ENCODE measurements around the gene MACROD2. TPM values are rescaled to one million over a fixed set of nuclear protein-coding genes. Genes with fewer than 3 reads are reported as not detected.
"Not testable (repeated sequence)": the region's sequence is repeated elsewhere in the genome, so short reads cannot be mapped to it uniquely, and the experiment has no call there.

MACROD2 gene
- total and polyA plus RNA-seq, 9 donors, result 3.7 to 25.5 (median 7.8) TPM

DNA sequence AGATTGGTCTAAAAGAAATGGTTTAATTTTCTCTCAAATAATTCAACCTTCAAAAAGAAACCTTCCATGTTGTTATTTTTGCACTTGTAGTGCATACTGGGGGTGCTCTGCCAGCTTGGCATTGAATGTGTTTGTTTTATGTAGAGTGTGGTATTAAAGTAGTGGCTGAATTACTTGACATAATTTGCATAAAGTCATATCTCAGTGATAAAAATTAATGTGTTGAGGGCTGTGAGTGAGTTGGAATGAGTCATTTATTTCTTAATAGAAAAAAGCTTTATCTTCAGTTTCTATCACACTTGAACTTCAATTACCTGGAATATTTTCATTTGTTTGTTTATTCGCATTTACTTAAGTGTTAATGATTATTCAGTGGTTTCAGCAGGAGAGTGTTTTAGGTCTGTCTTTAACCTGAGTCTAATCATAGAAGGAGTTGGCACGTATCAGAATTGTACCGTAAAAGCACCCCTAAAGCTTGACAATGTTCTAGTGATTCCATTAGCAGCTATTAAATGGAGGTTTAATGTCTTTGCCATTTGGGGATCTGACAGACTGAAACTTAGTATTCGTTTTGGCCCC lies 1143.3 kb downstream of the MACROD2 start:
- Histone ChIP-seq H3K36me3 (no peaks in the 10 kb centered on the region), H3K27ac (no peak overlapping the region), H3K9me3 (no peaks in the 10 kb centered on the region), H3K4me3 (no peak overlapping the region), H3K4me1 (ENCODE audit: insufficient read depth) (no peaks in the 10 kb centered on the region), H3K27me3 (no peaks in the 10 kb centered on the region)
- DNase-seq, result no peak
- WGBS, 3 donors, result 83 to 86% (median 84%) methylated on average over 4 of the region's 4 CpGs
- TF ChIP-seq EP300 (IDR thresholded peaks at IDR 0.05), result no peak
- TF ChIP-seq, protein P1, sequence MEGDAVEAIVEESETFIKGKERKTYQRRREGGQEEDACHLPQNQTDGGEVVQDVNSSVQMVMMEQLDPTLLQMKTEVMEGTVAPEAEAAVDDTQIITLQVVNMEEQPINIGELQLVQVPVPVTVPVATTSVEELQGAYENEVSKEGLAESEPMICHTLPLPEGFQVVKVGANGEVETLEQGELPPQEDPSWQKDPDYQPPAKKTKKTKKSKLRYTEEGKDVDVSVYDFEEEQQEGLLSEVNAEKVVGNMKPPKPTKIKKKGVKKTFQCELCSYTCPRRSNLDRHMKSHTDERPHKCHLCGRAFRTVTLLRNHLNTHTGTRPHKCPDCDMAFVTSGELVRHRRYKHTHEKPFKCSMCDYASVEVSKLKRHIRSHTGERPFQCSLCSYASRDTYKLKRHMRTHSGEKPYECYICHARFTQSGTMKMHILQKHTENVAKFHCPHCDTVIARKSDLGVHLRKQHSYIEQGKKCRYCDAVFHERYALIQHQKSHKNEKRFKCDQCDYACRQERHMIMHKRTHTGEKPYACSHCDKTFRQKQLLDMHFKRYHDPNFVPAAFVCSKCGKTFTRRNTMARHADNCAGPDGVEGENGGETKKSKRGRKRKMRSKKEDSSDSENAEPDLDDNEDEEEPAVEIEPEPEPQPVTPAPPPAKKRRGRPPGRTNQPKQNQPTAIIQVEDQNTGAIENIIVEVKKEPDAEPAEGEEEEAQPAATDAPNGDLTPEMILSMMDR (IDR thresholded peaks at IDR 0.05), result no peak
- TF ChIP-seq POLR2A (IDR thresholded peaks at IDR 0.05), result no peak
- intact Hi-C loops (cut with DNase I), result no loop called here

DNA sequence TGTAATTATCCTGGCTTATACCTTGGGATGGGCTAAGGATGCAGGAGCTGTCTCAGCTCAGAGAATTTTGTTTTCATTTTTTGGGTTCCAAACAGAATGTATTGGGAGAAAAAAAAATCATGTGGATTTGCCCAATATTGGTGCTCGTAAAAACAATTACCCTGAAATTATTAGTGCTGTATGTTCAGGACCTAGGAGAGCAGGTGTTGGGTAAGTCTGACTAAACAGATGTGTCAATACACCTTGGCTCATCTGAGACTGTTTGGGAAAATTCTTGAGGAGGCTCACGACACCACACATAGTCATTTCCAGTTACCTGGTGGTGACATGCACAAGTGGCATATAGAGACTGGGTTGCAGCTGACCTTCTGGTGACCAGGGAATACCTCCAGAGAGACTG lies 1144.2 kb downstream of the MACROD2 start:
- intact Hi-C loops (cut with DNase I), result no loop called here
- no peaks in the 10 kb centered on the region for H3K36me3 ChIP-seq
- no peaks in the 10 kb centered on the region for H3K4me1 ChIP-seq (ENCODE audit: insufficient read depth)
- H3K27me3 ChIP-seq, result no peaks in the 10 kb centered on the region
- no peak overlapping the region for H3K27ac ChIP-seq
- no peaks in the 10 kb centered on the region for H3K9me3 ChIP-seq
- no peak overlapping the region for H3K4me3 ChIP-seq
- no peak for DNase-seq
- 91 to 98% (median 93%) methylated on average over 2 of the region's 2 CpGs for WGBS, 3 donors
- TF ChIP-seq EP300 (IDR thresholded peaks at IDR 0.05) (no peak), POLR2A (IDR thresholded peaks at IDR 0.05) (no peak)
- TF ChIP-seq, protein P1 (IDR thresholded peaks at IDR 0.05), result no peak

DNA sequence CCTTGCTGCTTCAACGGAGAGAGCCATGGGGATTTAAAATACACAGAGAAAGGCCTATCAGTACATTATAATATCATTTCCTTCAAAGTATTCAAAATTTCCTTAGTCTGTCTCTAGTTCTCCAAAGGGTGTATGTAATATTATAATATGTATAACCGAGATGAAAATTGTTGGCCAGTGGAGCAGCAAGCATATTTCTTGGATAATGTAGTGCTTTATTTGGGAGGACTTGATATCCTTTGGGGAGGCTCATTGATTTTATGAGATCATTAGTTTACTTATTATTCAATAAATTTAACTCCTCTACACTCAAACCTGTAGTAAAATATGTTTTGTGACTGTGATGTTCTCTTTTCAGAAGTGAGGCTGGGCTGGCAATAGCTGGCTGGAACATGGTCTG lies 1145.0 kb downstream of the MACROD2 start:
- no peak overlapping the region for H3K27ac ChIP-seq
- WGBS, 3 donors, result 58 to 67% (median 60%) methylated on average over 2 of the region's 2 CpGs
- H3K9me3 ChIP-seq, result no peaks in the 10 kb centered on the region
- no peaks in the 10 kb centered on the region for H3K36me3 ChIP-seq
- intact Hi-C loops (cut with DNase I), result no loop called here
- H3K4me1 ChIP-seq (ENCODE audit: insufficient read depth), result peaks cover 4% of the 10 kb centered on the region
- no peaks in the 10 kb centered on the region for H3K27me3 ChIP-seq
- TF ChIP-seq POLR2A (IDR thresholded peaks at IDR 0.05), result no peak
- TF ChIP-seq, protein P1 (IDR thresholded peaks at IDR 0.05), result no peak
- no peak for DNase-seq
- no peak overlapping the region for H3K4me3 ChIP-seq

DNA sequence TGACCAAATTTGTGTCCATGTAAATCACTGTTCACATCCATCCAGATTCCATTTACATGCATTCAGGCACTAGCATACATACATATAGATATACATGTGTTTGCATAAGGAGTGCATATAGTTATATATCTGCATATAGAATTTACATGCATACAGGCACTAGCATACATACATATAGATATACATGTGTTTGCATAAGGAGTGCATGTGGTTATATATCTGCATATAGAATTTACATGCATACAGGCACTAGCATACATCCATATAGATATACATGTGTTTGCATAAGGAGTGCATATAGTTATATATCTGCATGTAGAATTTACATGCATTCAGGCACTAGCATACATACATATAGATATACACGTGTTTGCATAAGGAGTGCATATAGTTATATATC lies 1145.6 kb downstream of the MACROD2 start:
- 87 to 95% (median 89%) methylated on average over 1 of the region's 1 CpG for WGBS, 3 donors
- H3K27me3 ChIP-seq; H3K36me3 ChIP-seq; intact Hi-C loops (cut with DNase I); DNase-seq; H3K27ac ChIP-seq; H3K4me1 ChIP-seq (ENCODE audit: insufficient read depth); H3K9me3 ChIP-seq; H3K4me3 ChIP-seq: not testable (repeated sequence)

DNA sequence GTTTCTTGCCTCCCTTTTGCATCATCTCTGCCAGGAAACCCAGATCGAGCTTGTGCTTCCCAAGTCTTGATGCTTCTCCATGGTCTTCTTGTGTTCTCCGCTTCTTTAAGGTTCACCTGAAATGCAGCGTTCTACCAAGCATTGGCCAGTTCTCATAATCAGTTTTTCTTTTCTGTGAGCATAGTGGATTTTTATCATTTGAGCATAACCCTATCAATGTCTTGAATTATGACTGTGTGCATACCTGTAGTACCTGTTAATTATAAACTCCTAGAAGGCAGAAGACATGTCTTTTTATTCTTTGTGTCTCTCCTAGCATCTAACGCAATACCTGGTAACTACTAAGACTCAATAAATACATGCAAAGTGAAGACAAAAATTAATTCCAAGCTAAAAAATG lies 1146.5 kb downstream of the MACROD2 start:
- 84 to 86% (median 85%) methylated on average over 4 of the region's 4 CpGs for WGBS, 3 donors
- Histone ChIP-seq H3K36me3 (no peaks in the 10 kb centered on the region), H3K4me3 (no peak overlapping the region), H3K27ac (no peak overlapping the region), H3K27me3 (no peaks in the 10 kb centered on the region), H3K4me1 (ENCODE audit: insufficient read depth) (peaks cover 4% of the 10 kb centered on the region), H3K9me3 (no peaks in the 10 kb centered on the region)
- TF ChIP-seq EP300 (IDR thresholded peaks at IDR 0.05) (no peak), POLR2A (IDR thresholded peaks at IDR 0.05) (no peak)
- TF ChIP-seq, protein P1 (IDR thresholded peaks at IDR 0.05), result no peak
- no peak for DNase-seq
- intact Hi-C loops (cut with DNase I), result no loop called here

All from ovary (tissue), 9 donors.